T-helper 2 cell treated with Interferon-gamma antibody and Interleukin-4, amounts not matched to agents 100 ng/mL and 5 ng/mL, for 36 hours (primary cell): ENCODE data around the gene FUCA1. TPM values are rescaled to one million over a fixed set of nuclear protein-coding genes. Genes with fewer than 3 reads are reported as not detected.

Experiments used
- intact Hi-C: fragments of 100-400 bp; cut with micrococcal nuclease; formaldehyde crosslinking; loops from one replicate; pipeline ENCODE4 v1.15.1; 2023
- total RNA-seq: library from RNA; stranded (reverse); gene quantifications from 2 replicates; pipeline ENCODE4 v1.2.3, GENCODE V29; 2022

Gene FUCA1
- total RNA-seq, 1 donor from 2014 or later: 3.7 TPM

DNA sequence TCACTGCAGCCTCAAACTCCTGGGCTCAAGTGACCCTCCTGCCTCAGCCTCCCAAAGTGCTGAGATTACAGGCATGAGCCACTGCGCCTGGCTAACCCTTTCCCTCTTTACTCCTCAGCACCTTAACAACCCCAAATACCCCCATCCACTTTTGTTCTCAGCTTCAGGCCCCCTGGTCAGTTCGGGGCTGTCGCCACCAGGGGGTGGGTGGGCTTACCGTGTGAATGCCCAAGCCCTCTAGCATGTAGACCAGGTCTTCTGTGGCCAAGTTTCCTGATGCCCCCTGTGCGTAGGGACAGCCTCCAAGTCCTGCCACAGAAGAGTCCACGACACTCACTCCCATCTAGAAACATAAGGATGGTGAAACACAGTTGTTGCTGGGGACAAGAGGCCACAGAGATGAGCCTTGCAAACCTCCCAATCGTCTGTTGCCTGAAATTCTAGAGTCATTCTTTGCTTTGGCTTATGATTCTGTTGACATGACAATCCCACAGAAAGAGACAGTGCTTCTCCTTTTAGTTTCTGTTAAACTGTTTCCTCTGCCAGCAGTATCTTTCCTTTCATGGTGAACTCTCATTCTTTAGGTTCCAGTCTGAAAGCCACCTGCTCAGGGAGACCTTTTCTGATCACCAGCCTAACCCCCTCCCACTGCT is 63.8 kb downstream of the FUCA1 start:
- intact Hi-C loops: loop anchor here (5.0 kb wide), 1 partner anchor 178 kb away; the partner anchor contains the start of gene SRSF10

GRCh38 chr1:23803674-23804073 is 64.4 kb downstream of the FUCA1 start:
- intact Hi-C loops: loop anchor here (5.0 kb wide), 1 partner anchor 179 kb away; the partner anchor contains the start of gene SRSF10

DNA sequence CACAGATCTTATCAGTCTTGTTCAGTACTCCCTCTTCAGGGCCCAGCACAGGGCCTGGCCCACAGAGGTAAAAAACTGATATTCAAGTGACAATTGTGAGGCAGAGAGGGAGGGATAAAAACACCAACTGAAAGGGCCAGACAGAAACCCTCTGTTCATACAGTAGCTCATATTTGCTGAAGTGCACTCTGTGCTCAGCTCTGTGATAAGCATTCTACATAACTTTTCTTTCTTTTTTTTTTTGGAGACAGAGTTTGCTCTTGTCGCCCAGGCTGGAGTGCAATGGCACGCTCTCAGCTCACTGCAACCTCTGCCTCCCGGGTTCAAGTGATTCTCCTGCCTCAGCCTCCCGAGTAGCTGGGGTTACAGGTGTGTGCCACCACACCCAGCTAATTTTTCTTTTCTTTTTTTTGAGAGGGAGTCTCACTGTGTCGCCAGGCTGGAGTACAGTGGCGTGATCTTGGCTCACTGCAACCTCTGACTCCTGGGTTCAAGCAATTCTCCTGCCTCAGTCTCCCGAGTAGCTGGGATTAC is 65.2 kb downstream of the FUCA1 start:
- intact Hi-C loops: loop anchor here (5.0 kb wide), 1 partner anchor 179 kb away; the partner anchor contains the start of gene SRSF10

GRCh38 chr1:23801876-23802275 is 66.2 kb downstream of the FUCA1 start:
- intact Hi-C loops: loop anchor here (2.0 to 5.0 kb wide), 2 partner anchors 157 to 180 kb away; partner anchors contain the start of genes PNRC2 and SRSF10

DNA sequence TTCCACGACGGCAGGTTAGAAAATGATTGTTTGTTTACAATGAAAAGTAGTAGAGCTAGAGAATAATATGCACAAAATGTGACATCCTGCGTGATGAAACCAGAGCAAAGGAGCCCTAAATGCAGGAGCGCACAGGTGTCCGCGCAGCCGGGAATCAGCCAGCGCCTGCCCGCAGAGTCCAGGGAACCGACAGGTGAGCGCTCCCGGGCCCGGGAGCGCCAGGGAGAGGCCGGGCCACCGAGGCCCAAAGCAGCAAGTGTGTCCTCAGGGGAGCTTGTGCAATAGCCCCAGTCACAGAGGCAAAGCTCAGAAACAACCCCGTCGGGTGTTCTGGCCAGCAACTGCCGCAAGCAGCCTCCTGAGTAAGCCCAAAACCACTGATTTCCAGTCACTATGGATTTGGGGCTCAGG is 66.7 kb downstream of the FUCA1 start:
- intact Hi-C loops: loop anchor here (2.0 to 5.0 kb wide), 2 partner anchors 157 to 181 kb away; partner anchors contain the start of genes PNRC2 and SRSF10

- intact Hi-C loops: loop anchor here (1.0 to 5.0 kb wide), 4 partner anchors 9 to 182 kb away; partner anchors contain the start of genes HMGCL, LYPLA2, PNRC2 and SRSF10
These were observed 67.4 kb downstream of the FUCA1 start, which contains the start of gene GALE for GRCh38 chr1:23800400-23801337. TSS of gene GALE (minus strand) at chr1:23800754. CDS start at chr1:23799007, 1,747 bp downstream.

GRCh38 chr1:23799570-23800399 is 68.3 kb downstream of the FUCA1 start:
- intact Hi-C loops: loop anchor here (1.0 to 5.0 kb wide), 4 partner anchors 8 to 183 kb away; partner anchors contain the start of genes HMGCL, LYPLA2, PNRC2 and SRSF10

DNA sequence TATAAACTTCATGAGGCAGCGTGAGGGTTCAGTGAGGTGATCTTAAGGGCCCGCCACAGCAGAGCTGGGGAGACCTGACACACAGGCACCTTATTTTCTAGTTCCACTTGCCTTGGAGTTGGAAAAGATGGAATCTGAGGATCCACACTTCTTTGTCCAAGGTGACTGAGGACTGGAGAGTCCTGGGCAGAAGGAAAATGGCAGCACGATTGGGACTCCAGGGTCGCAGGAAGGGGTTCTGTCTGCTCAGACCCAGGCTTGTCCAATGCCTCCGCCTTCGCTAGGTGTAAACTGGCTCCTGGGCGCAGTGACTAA is 68.9 kb downstream of the FUCA1 start:
- intact Hi-C loops: no loop called here

DNA sequence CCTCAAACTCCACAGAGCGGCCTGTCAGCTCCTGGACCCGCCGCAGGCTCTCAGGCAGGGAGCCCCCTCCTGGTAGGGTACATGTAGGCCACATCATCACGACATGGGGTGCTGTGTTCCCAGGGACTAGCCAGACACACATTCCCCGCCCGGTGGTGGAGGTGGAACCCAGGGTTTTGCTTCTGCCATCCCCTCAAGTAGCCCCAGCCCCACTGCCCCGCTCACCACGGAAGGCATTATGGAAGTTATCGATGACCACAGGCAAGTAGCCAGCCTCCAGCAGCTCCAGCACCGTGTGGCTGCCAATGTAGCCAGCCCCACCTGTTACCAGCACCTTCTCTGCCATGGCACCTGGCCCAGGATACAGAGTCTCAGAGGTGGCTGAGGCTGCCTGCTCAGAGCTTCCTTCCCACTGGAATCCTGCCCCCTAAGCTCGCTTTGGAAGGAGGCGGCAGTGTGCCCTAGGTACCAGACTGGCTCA is 69.4 kb downstream of the FUCA1 start:
- intact Hi-C loops: no loop called here

- intact Hi-C loops: no loop called here
These were observed 70.3 kb downstream of the FUCA1 start for GRCh38 chr1:23797478-23798448.

- intact Hi-C loops: no loop called here
These were observed 71.4 kb downstream of the FUCA1 start for GRCh38 chr1:23796466-23797271.

DNA sequence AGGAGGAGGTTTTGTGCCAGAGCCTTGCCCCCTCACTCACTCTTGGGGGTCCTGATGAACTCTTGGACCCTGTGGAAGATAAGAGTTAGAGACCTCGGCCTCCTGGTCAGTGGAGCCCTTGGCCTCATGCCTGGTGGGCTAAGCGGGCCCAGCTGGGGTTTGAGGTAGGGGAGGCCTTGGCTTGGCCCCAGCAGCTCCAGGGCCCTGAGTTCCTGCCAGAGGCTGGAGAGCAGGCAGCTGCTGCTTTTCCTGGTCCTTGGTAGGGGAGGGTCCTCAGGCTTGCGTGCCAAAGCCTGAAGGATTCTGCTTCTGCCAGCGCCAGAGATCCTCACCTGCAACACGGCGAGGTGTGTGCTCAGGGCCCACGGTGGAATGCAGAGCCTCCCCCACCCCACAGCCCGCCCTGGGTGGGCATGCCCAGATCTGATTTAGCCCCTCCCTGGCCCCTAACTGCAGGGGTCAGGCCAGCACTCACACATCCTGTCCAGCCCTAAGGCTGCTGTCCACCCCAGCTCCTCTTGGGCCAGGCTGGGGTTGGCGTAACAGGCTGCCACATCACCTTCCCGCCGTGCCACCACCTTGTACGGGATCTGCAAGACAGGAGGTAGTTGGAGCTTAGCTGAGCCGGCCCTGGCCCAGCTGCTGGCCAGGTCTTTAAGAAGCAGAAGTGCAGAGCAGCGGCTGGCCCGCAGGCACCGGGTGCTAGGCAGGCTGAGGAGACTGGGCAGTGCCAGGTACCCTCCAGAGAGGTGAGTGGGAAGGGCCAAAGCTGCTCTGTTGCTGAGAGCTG is 72.2 kb downstream of the FUCA1 start:
- intact Hi-C loops: no loop called here

Other genes starting within 250 kb of the FUCA1 start
- gene RPL11, start 176.5 kb downstream of the FUCA1 start, total RNA-seq: 1,228 and 1,231 TPM in 2 replicates
- 36.4 and 36.6 TPM in 2 replicates for gene ELOA, start 124.8 kb downstream of the FUCA1 start, total RNA-seq
- 59.3 and 62.5 TPM in 2 replicates for gene PITHD1, start 89.9 kb downstream of the FUCA1 start, total RNA-seq
- 85.5 and 86.7 TPM in 2 replicates for gene LYPLA2, start 77.1 kb downstream of the FUCA1 start, total RNA-seq
- gene GALE, start 67.5 kb downstream of the FUCA1 start, total RNA-seq: 25.3 TPM in 2 replicates
- 18.1 and 18.6 TPM in 2 replicates for gene HMGCL, start 42.9 kb downstream of the FUCA1 start, total RNA-seq
- gene CNR2, start 45.1 kb upstream of the FUCA1 start, total RNA-seq: 0.16 TPM in 2 replicates
- gene PNRC2, start 91.5 kb upstream of the FUCA1 start, total RNA-seq: 129 and 157 TPM in 2 replicates
- gene SRSF10, start 112.0 kb upstream of the FUCA1 start, total RNA-seq: 220 and 233 TPM in 2 replicates
- gene MYOM3, start 243.8 kb upstream of the FUCA1 start, total RNA-seq: not detected in 2 replicates